GM12873 (cell line): ENCODE results near the gene TST.

ENCODE experiments used
- CTCF ChIP-seq: IDR thresholded peaks from 2 replicates; pipeline ENCODE4 v1.5.1; 2012; ENCODE audit warnings: low read depth, mild to moderate bottlenecking, moderate library complexity, low read length, control low read depth; ENCODE audit not compliant: insufficient read depth; ENCODE audit errors: missing control alignments

The TST gene

DNA sequence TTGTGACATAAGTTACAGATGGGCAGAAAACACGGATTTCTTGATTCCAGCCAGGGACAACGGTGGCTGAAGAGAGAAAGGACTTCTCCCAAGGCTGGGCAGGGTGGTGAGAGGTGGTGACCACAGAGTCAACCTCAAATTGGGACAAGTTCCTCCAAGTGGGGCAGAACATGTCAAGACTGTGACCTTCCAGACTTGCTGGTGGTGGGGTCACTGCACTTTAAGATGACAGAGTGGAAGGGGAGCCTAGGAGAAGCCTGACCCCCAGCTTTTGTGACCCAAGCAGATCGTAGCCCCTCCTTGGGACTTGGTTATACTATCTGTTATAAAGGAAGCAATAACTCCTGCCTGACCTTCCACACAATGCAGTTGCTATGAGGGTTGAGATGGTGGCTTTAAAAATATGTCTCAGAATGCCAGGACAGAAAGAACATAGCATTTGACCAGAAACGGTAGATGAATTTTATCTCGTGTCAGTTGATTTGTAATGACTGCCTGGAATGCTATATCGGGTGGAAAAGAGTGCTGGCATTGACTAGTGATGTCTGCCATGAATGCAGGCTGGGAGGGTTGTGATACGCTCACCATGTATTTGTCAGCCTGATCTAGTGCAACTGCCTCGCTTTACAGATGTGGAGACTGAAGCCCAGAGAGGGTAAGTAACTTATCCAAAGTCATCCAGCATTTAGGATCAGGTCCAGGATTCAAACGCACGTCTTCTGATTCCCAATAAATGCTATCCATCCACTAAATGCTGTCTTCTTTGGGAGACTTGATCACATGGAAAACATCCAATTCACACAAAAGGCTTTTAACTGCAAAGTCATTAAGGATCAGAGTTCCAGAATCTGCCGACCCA is 18.3 kb downstream of the TST start:
- no peak for TF ChIP-seq CTCF

DNA sequence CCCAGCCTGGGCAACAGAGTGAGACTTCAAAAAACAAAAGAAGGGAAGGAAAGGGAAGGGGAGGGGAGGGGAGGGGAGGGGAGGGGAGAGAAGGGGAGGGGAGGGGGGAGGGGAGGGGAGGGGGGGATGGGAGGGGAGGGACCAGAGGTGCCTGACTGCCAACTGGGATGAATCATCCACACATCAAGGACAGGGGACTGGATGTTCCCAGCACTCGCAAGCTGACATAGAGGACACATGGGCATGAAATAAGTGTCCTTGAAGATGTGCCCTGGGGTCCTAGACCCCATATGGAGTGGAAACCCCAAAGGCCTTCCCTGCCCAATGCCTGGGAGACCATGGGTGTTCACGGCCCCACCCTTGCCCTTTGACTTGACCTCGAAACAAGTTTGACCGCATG is 19.8 kb downstream of the TST start:
- TF ChIP-seq CTCF, result no peak

GRCh38 chr22:36998620-36999351 is 20.5 kb downstream of the TST start:
- peak; percentile 29 for TF ChIP-seq CTCF

- no peak for TF ChIP-seq CTCF
These were observed 21.5 kb downstream of the TST start for GRCh38 chr22:36997746-36998145.

DNA sequence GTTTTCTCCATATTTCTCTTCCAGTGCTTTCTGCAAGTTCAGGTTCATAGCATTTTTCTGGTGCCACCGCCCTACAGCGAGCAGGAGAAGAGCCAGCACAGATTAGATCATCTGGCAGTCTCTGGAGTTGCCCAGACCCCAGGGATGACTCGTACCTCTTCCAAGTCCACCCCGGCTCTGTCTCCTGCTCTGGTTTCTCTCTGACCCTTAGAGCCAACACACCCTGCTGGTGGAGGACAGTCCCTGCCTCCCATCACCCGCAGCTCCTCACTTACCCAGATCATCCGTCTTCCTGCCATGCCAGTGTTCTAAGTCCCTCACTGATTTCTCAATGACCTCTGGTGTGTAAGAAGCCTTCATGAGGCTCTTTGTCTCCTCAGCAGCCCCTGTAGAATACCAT is 28.0 kb downstream of the TST start:
- TF ChIP-seq CTCF, result peak; percentile 3

- no peak for TF ChIP-seq CTCF
These were observed 28.8 kb downstream of the TST start for GRCh38 chr22:36990457-36990856.

DNA sequence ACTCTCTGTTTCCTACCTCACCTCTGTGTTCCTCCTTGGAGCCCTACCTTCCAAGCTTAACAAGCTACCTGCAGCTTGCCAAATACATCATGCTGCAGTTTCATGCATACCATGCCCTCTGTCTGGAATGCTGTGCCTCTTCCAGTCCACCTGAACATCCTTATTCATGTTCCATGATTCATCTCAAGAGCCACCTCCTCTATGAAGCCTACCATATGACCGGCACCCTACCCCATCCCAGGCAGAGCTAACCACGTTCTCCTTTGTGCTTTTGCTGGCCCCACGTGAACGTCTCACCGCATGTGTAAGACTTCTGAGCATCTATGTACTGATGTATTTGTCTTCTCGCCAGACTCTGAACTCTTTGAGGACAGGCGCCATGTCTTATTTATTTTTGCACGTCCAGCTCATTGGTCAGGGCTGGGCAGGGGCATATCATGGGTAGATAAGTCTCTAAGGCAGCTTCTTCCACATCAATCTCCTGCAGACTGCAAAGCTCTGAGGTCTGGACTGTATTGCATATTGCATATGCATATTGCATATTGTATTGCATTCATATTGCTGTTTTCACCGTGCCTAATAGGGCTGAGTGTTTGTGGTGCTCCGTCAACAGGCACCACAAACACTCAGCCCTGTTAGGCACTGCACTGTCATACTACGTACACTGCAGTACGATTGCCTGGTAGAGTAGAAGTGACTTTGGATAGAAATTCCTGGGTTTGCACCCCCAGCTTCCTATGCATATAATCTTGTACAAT is 31.0 kb downstream of the TST start:
- TF ChIP-seq CTCF, result no peak
